Adrenal gland (tissue), 5 donors: ENCODE results near the gene PRRG4.

Experiments used
- CTCF ChIP-seq, 6 experiments: fragments of 450-650 bp in 4 of 6; fragments of 200-600 bp in 2 of 6; sonication (generic) in 1 of 6; IDR thresholded peaks; 1 replicate in 5 of 6; 2 replicates in 1 of 6; pipeline versions ENCODE4 v1.5.1 to v1.8.0; 2016 to 2021; ENCODE audit warnings: antibody characterized with exemption in 6 of 6, mild to moderate bottlenecking in 2 of 6, moderate library complexity in 1 of 6
- POLR2A ChIP-seq, 2 donors: fragments of 450-650 bp; IDR thresholded peaks; one replicate each; pipeline ENCODE4 v1.6.1; 2017; ENCODE audit warnings: antibody characterized with exemption in 2 of 2, mild to moderate bottlenecking in 2 of 2, moderate library complexity in 1 of 2
- donor health status: DM: no; HTN: no; CAD: no.

- TF ChIP-seq CTCF (IDR thresholded peaks at IDR 0.05) (no peak), POLR2A (IDR thresholded peaks at IDR 0.05) (peak in 1 of 2 donors; percentile 49)
Observed at GRCh38 chr11:32894149-32894827, 64.6 kb downstream of the PRRG4 start.
